WTC11 (cell line): Measurements from ENCODE around the gene WFDC9.

ENCODE experiments used
- CTCF ChIP-seq: fragments of 200-600 bp; IDR thresholded peaks from 2 replicates; pipeline ENCODE4 v1.8.0; 2022; ENCODE audit warnings: antibody characterized with exemption
- ELF4 ChIP-seq: sonication (generic); formaldehyde crosslinking; IDR thresholded peaks from 2 replicates; pipeline ENCODE4 v1.8.1; 2022; ENCODE audit warnings: low read depth, mild to moderate bottlenecking, moderate library complexity, missing genetic modification reagents
- FOXK1 ChIP-seq: sonication (generic); formaldehyde crosslinking; IDR thresholded peaks from 2 replicates; pipeline ENCODE4 v1.8.0; 2022; ENCODE audit warnings: mild to moderate bottlenecking, moderate library complexity, missing genetic modification reagents
- KAT7 ChIP-seq: sonication (generic); formaldehyde crosslinking; IDR thresholded peaks from 2 replicates; pipeline ENCODE4 v1.8.1; 2023; ENCODE audit warnings: missing genetic modification reagents, mild to moderate bottlenecking, borderline replicate concordance
- TEAD1 ChIP-seq: sonication (generic); formaldehyde crosslinking; IDR thresholded peaks from 2 replicates; pipeline ENCODE4 v1.8.0; 2022; ENCODE audit warnings: mild to moderate bottlenecking, missing genetic modification reagents
- USF1 ChIP-seq: sonication (generic); formaldehyde crosslinking; IDR thresholded peaks from 2 replicates; pipeline ENCODE4 v1.8.0; 2022; ENCODE audit warnings: mild to moderate bottlenecking, missing genetic modification reagents
- TF ChIP-seq, protein P1 (sequence below): sonication (generic); formaldehyde crosslinking; conservative IDR thresholded peaks from 2 replicates; pipeline ENCODE4 v1.8.1; 2022; ENCODE audit warnings: mild to moderate bottlenecking, missing genetic modification reagents
- TF ChIP-seq, protein P2 (sequence below): sonication (generic); formaldehyde crosslinking; IDR thresholded peaks from 2 replicates; pipeline ENCODE4 v1.8.1; 2023; ENCODE audit warnings: mild to moderate bottlenecking, missing genetic modification reagents, moderate library complexity

DNA sequence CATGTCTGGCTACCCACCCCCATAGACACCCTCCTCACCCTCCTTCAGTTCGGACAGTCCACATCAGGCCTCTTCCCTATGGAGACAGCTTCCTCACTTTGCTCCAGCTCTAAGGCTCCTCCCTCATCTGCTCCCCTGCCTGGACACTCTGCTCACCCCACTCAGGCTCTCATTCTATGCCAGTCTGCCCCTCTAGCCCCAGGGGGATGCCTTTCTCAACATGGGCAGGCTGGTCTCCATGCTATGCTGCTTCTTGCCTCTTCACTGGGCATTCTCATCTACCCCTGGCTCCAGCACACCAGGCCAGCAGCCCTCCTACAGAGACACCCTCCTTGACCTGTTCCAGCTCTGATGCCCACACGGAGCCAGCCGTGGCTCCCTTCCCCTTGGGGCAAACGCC, 51.9 kb downstream of the WFDC9 start, which contains the start of gene WFDC8:
- TF ChIP-seq CTCF (no peak), ELF4 (CRISPR knock-in tag) (no peak), USF1 (CRISPR knock-in tag) (no peak), TEAD1 (no peak), FOXK1 (CRISPR knock-in tag) (no peak), KAT7 (no peak)
- TF ChIP-seq, protein P1, sequence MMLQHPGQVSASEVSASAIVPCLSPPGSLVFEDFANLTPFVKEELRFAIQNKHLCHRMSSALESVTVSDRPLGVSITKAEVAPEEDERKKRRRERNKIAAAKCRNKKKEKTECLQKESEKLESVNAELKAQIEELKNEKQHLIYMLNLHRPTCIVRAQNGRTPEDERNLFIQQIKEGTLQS (CRISPR knock-in tag) = no peak
- TF ChIP-seq, protein P2, sequence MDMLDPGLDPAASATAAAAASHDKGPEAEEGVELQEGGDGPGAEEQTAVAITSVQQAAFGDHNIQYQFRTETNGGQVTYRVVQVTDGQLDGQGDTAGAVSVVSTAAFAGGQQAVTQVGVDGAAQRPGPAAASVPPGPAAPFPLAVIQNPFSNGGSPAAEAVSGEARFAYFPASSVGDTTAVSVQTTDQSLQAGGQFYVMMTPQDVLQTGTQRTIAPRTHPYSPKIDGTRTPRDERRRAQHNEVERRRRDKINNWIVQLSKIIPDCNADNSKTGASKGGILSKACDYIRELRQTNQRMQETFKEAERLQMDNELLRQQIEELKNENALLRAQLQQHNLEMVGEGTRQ (CRISPR knock-in tag) = no peak
